Measurements from ENCODE around the gene MRS2.

Gene MRS2

DNA sequence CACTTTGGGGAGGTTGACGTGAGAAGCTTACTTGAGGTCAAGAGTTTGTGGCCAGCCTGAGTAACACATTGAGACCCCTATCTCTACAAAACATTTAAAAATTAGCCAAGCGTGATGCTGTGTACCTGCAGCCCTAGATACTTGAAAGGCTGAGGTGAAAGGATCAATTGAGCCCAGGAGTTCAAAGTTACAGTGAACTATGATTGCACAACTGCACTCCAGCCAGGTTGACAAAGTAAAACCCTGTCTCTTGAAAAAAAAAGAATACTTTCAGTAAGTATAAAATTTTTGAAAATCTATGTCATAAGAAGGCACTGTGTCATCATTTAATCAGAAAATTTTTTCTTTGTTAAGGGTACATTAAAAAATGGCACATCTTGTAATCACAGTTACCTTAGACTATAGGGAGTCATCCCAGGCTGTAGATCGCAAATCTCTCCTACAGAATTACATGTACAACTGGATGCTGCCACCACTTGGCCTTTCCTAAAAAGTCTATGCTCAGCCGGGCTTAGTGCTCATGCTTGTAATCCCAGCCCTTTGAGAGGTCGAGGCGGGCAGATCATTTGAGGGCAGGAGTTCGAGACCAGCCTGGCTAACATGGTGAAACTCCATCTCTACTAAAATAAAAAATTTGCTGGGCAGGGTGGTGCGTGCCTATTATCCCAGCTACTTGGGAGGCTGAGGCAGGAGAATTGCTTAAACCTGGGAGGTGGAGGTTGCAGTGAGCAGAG is 17.0 kb upstream of the MRS2 start:
- no peak for DNase-seq (ENCODE audit: low read depth in 1 of 2, low spot score in 1 of 2)
- Histone ChIP-seq H3K27ac (replicated peaks) (no peak overlapping the region), H3K4me3 (replicated peaks; ENCODE audit: insufficient read depth, low read length) (no peak overlapping the region), H3K27me3 (ENCODE audit: insufficient read depth, poor library complexity, severe bottlenecking) (no peaks in the 10 kb centered on the region)
- TF ChIP-seq CTCF (IDR thresholded peaks at IDR 0.05; ENCODE audit: insufficient read depth, low read length) = no peak
- TF ChIP-seq POLR2AphosphoS5 (IDR thresholded peaks at IDR 0.05; ENCODE audit: low read depth) = no peak
- TF ChIP-seq, protein P1, sequence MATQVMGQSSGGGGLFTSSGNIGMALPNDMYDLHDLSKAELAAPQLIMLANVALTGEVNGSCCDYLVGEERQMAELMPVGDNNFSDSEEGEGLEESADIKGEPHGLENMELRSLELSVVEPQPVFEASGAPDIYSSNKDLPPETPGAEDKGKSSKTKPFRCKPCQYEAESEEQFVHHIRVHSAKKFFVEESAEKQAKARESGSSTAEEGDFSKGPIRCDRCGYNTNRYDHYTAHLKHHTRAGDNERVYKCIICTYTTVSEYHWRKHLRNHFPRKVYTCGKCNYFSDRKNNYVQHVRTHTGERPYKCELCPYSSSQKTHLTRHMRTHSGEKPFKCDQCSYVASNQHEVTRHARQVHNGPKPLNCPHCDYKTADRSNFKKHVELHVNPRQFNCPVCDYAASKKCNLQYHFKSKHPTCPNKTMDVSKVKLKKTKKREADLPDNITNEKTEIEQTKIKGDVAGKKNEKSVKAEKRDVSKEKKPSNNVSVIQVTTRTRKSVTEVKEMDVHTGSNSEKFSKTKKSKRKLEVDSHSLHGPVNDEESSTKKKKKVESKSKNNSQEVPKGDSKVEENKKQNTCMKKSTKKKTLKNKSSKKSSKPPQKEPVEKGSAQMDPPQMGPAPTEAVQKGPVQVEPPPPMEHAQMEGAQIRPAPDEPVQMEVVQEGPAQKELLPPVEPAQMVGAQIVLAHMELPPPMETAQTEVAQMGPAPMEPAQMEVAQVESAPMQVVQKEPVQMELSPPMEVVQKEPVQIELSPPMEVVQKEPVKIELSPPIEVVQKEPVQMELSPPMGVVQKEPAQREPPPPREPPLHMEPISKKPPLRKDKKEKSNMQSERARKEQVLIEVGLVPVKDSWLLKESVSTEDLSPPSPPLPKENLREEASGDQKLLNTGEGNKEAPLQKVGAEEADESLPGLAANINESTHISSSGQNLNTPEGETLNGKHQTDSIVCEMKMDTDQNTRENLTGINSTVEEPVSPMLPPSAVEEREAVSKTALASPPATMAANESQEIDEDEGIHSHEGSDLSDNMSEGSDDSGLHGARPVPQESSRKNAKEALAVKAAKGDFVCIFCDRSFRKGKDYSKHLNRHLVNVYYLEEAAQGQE (IDR thresholded peaks at IDR 0.05; ENCODE audit: insufficient replicate concordance, low read depth) = no peak
- TF ChIP-seq SPI1 (IDR thresholded peaks at IDR 0.05; ENCODE audit: borderline replicate concordance, low read depth) = no peak
- TF ChIP-seq GABPA (IDR thresholded peaks at IDR 0.05; ENCODE audit: low read depth) = no peak

DNA sequence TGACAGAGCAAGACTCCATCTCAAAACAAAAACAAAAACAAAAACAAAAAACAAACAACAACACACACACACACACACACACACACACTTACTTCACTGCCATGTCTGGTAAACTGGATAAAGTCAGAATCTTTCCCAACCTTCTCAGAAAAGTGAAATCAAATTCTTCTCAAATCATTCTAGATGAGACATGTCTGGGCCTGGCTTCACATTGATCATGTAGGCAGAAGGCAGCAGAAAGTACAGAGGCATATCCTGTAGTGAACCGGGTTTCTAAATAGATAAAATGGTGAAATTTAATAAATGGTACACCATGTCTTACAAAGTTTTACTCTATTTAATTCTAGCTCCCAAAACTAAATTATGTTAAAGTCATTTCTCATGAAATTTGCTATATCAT is 14.9 kb upstream of the MRS2 start:
- TF ChIP-seq GABPA (IDR thresholded peaks at IDR 0.05; ENCODE audit: low read depth) (no peak), POLR2AphosphoS5 (IDR thresholded peaks at IDR 0.05; ENCODE audit: low read depth) (no peak), SPI1 (IDR thresholded peaks at IDR 0.05; ENCODE audit: borderline replicate concordance, low read depth) (no peak), CTCF (IDR thresholded peaks at IDR 0.05; ENCODE audit: insufficient read depth, low read length) (no peak)
- TF ChIP-seq, protein P1 (IDR thresholded peaks at IDR 0.05; ENCODE audit: insufficient replicate concordance, low read depth) = no peak
- H3K4me3 ChIP-seq (replicated peaks; ENCODE audit: insufficient read depth, low read length) = no peak overlapping the region
- no peak overlapping the region for H3K27ac ChIP-seq (replicated peaks)
- no peak for DNase-seq (ENCODE audit: low read depth in 1 of 2, low spot score in 1 of 2)
- H3K27me3 ChIP-seq (ENCODE audit: insufficient read depth, poor library complexity, severe bottlenecking) = no peaks in the 10 kb centered on the region

DNA sequence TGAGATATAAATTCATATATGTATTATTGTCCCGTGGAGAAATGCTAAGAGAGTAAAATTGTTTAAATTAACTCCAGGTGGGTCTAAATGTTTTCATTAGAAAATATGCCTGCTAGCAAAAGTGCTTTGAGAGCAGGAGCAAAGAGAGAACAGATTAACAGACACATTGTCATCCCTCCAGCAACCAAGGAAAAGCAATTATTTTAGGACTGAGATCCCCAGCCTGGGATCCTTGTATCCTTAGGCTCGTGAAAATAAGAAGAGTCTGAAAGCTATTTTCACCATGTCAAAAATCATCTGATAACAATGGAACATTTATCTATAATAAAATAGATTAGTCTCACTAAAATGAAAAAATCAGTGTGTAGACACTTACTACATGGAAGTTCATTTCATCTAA is 11.5 kb upstream of the MRS2 start:
- TF ChIP-seq CTCF (IDR thresholded peaks at IDR 0.05; ENCODE audit: insufficient read depth, low read length) = no peak
- no peak for TF ChIP-seq GABPA (IDR thresholded peaks at IDR 0.05; ENCODE audit: low read depth)
- no peak for TF ChIP-seq SPI1 (IDR thresholded peaks at IDR 0.05; ENCODE audit: borderline replicate concordance, low read depth)
- TF ChIP-seq POLR2AphosphoS5 (IDR thresholded peaks at IDR 0.05; ENCODE audit: low read depth) = no peak
- TF ChIP-seq, protein P1 (IDR thresholded peaks at IDR 0.05; ENCODE audit: insufficient replicate concordance, low read depth) = no peak
- Histone ChIP-seq H3K27ac (replicated peaks) (no peak overlapping the region), H3K27me3 (ENCODE audit: insufficient read depth, poor library complexity, severe bottlenecking) (no peaks in the 10 kb centered on the region), H3K4me3 (replicated peaks; ENCODE audit: insufficient read depth, low read length) (no peak overlapping the region)
- DNase-seq (ENCODE audit: low read depth in 1 of 2, low spot score in 1 of 2) = no peak
